ENCODE data around the gene LDHB.
"Not testable (repeated sequence)": the region's sequence is repeated elsewhere in the genome, so short reads cannot be mapped to it uniquely, and the experiment has no call there.

LDHB gene

GRCh38 chr12:21677622-21678277 lies 20.1 kb upstream of the LDHB start:
- no peaks in the 10 kb centered on the region; the same call in 1 of the 2 replicates for H3K27me3 ChIP-seq (ENCODE audit: insufficient read depth, low read length)

GRCh38 chr12:21677204-21677603 lies 19.6 kb upstream of the LDHB start:
- H3K4me1 ChIP-seq (ENCODE audit: insufficient read depth, low read length) = no peaks in the 10 kb centered on the region
- no peaks in the 10 kb centered on the region for H3K9me3 ChIP-seq (ENCODE audit: insufficient read depth, low read depth, low read length)
- no peak overlapping the region for H3K9ac ChIP-seq (ENCODE audit: low read depth, low read length)
- H3K4me3 ChIP-seq (ENCODE audit: low read length) = no peak overlapping the region
- H3K27me3 ChIP-seq (ENCODE audit: insufficient read depth, low read length) = no peaks in the 10 kb centered on the region; the same call in 1 of the 2 replicates
- no peak overlapping the region for H3K27ac ChIP-seq (ENCODE audit: low read length)
- no peaks in the 10 kb centered on the region for H3K36me3 ChIP-seq (ENCODE audit: insufficient read depth, low read depth, low read length)

More at GRCh38 chr12:21677622-21678277, 20.1 kb upstream of the LDHB start:
- no peak overlapping the region for H3K27ac ChIP-seq (ENCODE audit: low read length)
- H3K9me3 ChIP-seq (ENCODE audit: insufficient read depth, low read depth, low read length) = no peaks in the 10 kb centered on the region
- H3K4me3 ChIP-seq (ENCODE audit: low read length) = no peak overlapping the region
- no peaks in the 10 kb centered on the region for H3K36me3 ChIP-seq (ENCODE audit: insufficient read depth, low read depth, low read length)
- no peak overlapping the region for H3K9ac ChIP-seq (ENCODE audit: low read depth, low read length)
- no peaks in the 10 kb centered on the region for H3K4me1 ChIP-seq (ENCODE audit: insufficient read depth, low read length)

GRCh38 chr12:21676776-21677175 lies 19.1 kb upstream of the LDHB start:
- H3K9me3 ChIP-seq (ENCODE audit: insufficient read depth, low read depth, low read length) = no peaks in the 10 kb centered on the region
- no peak overlapping the region for H3K27ac ChIP-seq (ENCODE audit: low read length)
- no peak overlapping the region for H3K9ac ChIP-seq (ENCODE audit: low read depth, low read length)
- no peaks in the 10 kb centered on the region for H3K4me1 ChIP-seq (ENCODE audit: insufficient read depth, low read length)
- H3K27me3 ChIP-seq (ENCODE audit: insufficient read depth, low read length) = no peaks in the 10 kb centered on the region; the same call in 1 of the 2 replicates
- no peaks in the 10 kb centered on the region for H3K36me3 ChIP-seq (ENCODE audit: insufficient read depth, low read depth, low read length)
- no peak overlapping the region for H3K4me3 ChIP-seq (ENCODE audit: low read length)

GRCh38 chr12:21675641-21676040 lies 18.0 kb upstream of the LDHB start:
- Histone ChIP-seq H3K4me1 (ENCODE audit: insufficient read depth, low read length) (no peaks in the 10 kb centered on the region), H3K27me3 (ENCODE audit: insufficient read depth, low read length) (no peaks in the 10 kb centered on the region), H3K4me3 (ENCODE audit: low read length) (no peak overlapping the region), H3K9ac (ENCODE audit: low read depth, low read length) (no peak overlapping the region), H3K27ac (ENCODE audit: low read length) (no peak overlapping the region), H3K9me3 (ENCODE audit: insufficient read depth, low read depth, low read length) (no peaks in the 10 kb centered on the region), H3K36me3 (ENCODE audit: insufficient read depth, low read depth, low read length) (no peaks in the 10 kb centered on the region)

- no peaks in the 10 kb centered on the region for H3K9me3 ChIP-seq (ENCODE audit: insufficient read depth, low read depth, low read length)
- H3K4me3 ChIP-seq (ENCODE audit: low read length) = no peak overlapping the region
- no peaks in the 10 kb centered on the region for H3K4me1 ChIP-seq (ENCODE audit: insufficient read depth, low read length)
- H3K27me3 ChIP-seq (ENCODE audit: insufficient read depth, low read length) = no peaks in the 10 kb centered on the region
- H3K36me3 ChIP-seq (ENCODE audit: insufficient read depth, low read depth, low read length) = no peaks in the 10 kb centered on the region
- no peak overlapping the region for H3K27ac ChIP-seq (ENCODE audit: low read length)
- H3K9ac ChIP-seq (ENCODE audit: low read depth, low read length) = no peak overlapping the region
Measured at GRCh38 chr12:21675096-21675495, 17.5 kb upstream of the LDHB start.

- not testable (repeated sequence) for H3K27ac ChIP-seq (ENCODE audit: low read length); H3K27me3 ChIP-seq (ENCODE audit: insufficient read depth, low read length); H3K9ac ChIP-seq (ENCODE audit: low read depth, low read length); H3K4me3 ChIP-seq (ENCODE audit: low read length); H3K4me1 ChIP-seq (ENCODE audit: insufficient read depth, low read length); H3K36me3 ChIP-seq (ENCODE audit: insufficient read depth, low read depth, low read length); H3K9me3 ChIP-seq (ENCODE audit: insufficient read depth, low read depth, low read length)
Measured at GRCh38 chr12:21673830-21674552, 16.3 kb upstream of the LDHB start.

- no peak overlapping the region for H3K4me3 ChIP-seq (ENCODE audit: low read length)
- H3K36me3 ChIP-seq (ENCODE audit: insufficient read depth, low read depth, low read length) = no peaks in the 10 kb centered on the region
- no peaks in the 10 kb centered on the region for H3K27me3 ChIP-seq (ENCODE audit: insufficient read depth, low read length)
- H3K9ac ChIP-seq (ENCODE audit: low read depth, low read length) = no peak overlapping the region
- no peaks in the 10 kb centered on the region for H3K4me1 ChIP-seq (ENCODE audit: insufficient read depth, low read length)
- no peaks in the 10 kb centered on the region for H3K9me3 ChIP-seq (ENCODE audit: insufficient read depth, low read depth, low read length)
- no peak overlapping the region for H3K27ac ChIP-seq (ENCODE audit: low read length)
Measured at GRCh38 chr12:21672146-21672545, 14.5 kb upstream of the LDHB start.

- Histone ChIP-seq H3K27ac (ENCODE audit: low read length) (no peak overlapping the region), H3K4me3 (ENCODE audit: low read length) (no peak overlapping the region), H3K4me1 (ENCODE audit: insufficient read depth, low read length) (no peaks in the 10 kb centered on the region), H3K36me3 (ENCODE audit: insufficient read depth, low read depth, low read length) (no peaks in the 10 kb centered on the region), H3K27me3 (ENCODE audit: insufficient read depth, low read length) (no peaks in the 10 kb centered on the region), H3K9ac (ENCODE audit: low read depth, low read length) (no peak overlapping the region), H3K9me3 (ENCODE audit: insufficient read depth, low read depth, low read length) (no peaks in the 10 kb centered on the region)
Measured at GRCh38 chr12:21666722-21667121, 9.1 kb upstream of the LDHB start.

- Histone ChIP-seq H3K4me1 (ENCODE audit: insufficient read depth, low read length) (no peaks in the 10 kb centered on the region), H3K9me3 (ENCODE audit: insufficient read depth, low read depth, low read length) (no peaks in the 10 kb centered on the region), H3K27ac (ENCODE audit: low read length) (no peak overlapping the region), H3K4me3 (ENCODE audit: low read length) (no peak overlapping the region), H3K27me3 (ENCODE audit: insufficient read depth, low read length) (no peaks in the 10 kb centered on the region), H3K9ac (ENCODE audit: low read depth, low read length) (no peak overlapping the region), H3K36me3 (ENCODE audit: insufficient read depth, low read depth, low read length) (no peaks in the 10 kb centered on the region)
Measured at GRCh38 chr12:21665816-21666215, 8.2 kb upstream of the LDHB start.

GRCh38 chr12:21662122-21662792 lies 4.6 kb upstream of the LDHB start:
- no peak overlapping the region for H3K4me3 ChIP-seq (ENCODE audit: low read length)
- no peaks in the 10 kb centered on the region for H3K4me1 ChIP-seq (ENCODE audit: insufficient read depth, low read length)
- no peaks in the 10 kb centered on the region for H3K27me3 ChIP-seq (ENCODE audit: insufficient read depth, low read length)
- no peaks in the 10 kb centered on the region for H3K9me3 ChIP-seq (ENCODE audit: insufficient read depth, low read depth, low read length)
- no peak overlapping the region for H3K27ac ChIP-seq (ENCODE audit: low read length)
- H3K9ac ChIP-seq (ENCODE audit: low read depth, low read length) = no peak overlapping the region
- no peaks in the 10 kb centered on the region; the same call in 1 of the 2 replicates for H3K36me3 ChIP-seq (ENCODE audit: insufficient read depth, low read depth, low read length)

- not testable (repeated sequence) for H3K4me3 ChIP-seq (ENCODE audit: low read length); H3K9me3 ChIP-seq (ENCODE audit: insufficient read depth, low read depth, low read length); H3K27me3 ChIP-seq (ENCODE audit: insufficient read depth, low read length); H3K4me1 ChIP-seq (ENCODE audit: insufficient read depth, low read length); H3K9ac ChIP-seq (ENCODE audit: low read depth, low read length); H3K36me3 ChIP-seq (ENCODE audit: insufficient read depth, low read depth, low read length); H3K27ac ChIP-seq (ENCODE audit: low read length)
Measured at GRCh38 chr12:21661396-21662093, 3.9 kb upstream of the LDHB start.
